ENCODE results near the gene ARID4B.

Gene ARID4B, protein sequence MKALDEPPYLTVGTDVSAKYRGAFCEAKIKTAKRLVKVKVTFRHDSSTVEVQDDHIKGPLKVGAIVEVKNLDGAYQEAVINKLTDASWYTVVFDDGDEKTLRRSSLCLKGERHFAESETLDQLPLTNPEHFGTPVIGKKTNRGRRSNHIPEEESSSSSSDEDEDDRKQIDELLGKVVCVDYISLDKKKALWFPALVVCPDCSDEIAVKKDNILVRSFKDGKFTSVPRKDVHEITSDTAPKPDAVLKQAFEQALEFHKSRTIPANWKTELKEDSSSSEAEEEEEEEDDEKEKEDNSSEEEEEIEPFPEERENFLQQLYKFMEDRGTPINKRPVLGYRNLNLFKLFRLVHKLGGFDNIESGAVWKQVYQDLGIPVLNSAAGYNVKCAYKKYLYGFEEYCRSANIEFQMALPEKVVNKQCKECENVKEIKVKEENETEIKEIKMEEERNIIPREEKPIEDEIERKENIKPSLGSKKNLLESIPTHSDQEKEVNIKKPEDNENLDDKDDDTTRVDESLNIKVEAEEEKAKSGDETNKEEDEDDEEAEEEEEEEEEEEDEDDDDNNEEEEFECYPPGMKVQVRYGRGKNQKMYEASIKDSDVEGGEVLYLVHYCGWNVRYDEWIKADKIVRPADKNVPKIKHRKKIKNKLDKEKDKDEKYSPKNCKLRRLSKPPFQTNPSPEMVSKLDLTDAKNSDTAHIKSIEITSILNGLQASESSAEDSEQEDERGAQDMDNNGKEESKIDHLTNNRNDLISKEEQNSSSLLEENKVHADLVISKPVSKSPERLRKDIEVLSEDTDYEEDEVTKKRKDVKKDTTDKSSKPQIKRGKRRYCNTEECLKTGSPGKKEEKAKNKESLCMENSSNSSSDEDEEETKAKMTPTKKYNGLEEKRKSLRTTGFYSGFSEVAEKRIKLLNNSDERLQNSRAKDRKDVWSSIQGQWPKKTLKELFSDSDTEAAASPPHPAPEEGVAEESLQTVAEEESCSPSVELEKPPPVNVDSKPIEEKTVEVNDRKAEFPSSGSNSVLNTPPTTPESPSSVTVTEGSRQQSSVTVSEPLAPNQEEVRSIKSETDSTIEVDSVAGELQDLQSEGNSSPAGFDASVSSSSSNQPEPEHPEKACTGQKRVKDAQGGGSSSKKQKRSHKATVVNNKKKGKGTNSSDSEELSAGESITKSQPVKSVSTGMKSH (N-terminal part only)

DNA sequence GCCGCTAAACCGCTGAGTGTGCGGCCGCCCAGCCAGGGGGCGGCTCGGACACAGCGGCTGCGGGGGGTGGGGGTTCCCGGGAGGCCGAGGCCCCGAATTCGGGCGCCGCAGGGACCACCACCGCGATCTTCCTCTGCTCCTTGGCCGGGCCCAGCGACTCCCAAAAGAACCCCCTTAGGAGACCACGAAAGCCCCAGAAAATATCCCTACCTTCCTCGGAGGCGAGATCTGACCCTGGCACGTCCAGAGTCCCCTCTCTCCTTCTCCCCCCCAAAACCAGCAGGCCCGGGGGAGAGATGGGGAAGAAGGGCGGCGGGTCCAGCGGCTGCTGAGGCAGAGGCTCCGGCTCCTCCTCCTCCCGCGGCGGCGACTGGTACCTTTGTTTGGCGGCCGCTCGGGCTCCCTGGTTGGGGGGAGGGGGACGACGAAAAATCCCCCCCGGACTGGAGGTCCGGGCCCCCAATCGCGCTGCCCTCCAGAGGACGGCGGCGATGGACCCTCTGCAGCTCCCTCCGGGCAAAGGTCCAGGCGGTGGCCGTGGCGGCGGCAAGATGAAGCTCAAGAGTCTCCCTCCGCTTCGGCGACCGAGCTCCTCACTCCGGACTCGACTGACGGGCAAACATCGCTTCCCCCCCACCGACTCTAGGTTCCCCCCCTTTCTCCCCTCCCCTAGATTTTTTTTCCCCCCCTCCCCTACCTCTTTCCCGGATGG, at the start of gene ARID4B:
Gene ARID4B (minus strand): TSS at position 621 of the 712 bp plus-strand sequence. CDS start 1,260 bp downstream, outside the sequence.
- TF ChIP-seq, protein P1, sequence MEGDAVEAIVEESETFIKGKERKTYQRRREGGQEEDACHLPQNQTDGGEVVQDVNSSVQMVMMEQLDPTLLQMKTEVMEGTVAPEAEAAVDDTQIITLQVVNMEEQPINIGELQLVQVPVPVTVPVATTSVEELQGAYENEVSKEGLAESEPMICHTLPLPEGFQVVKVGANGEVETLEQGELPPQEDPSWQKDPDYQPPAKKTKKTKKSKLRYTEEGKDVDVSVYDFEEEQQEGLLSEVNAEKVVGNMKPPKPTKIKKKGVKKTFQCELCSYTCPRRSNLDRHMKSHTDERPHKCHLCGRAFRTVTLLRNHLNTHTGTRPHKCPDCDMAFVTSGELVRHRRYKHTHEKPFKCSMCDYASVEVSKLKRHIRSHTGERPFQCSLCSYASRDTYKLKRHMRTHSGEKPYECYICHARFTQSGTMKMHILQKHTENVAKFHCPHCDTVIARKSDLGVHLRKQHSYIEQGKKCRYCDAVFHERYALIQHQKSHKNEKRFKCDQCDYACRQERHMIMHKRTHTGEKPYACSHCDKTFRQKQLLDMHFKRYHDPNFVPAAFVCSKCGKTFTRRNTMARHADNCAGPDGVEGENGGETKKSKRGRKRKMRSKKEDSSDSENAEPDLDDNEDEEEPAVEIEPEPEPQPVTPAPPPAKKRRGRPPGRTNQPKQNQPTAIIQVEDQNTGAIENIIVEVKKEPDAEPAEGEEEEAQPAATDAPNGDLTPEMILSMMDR (IDR thresholded peaks at IDR 0.05): no peak
- no peak for TF ChIP-seq ZFX (IDR thresholded peaks at IDR 0.05; ENCODE audit: borderline replicate concordance)
- H3K27ac ChIP-seq: peak within 1 kb of the TSS; percentile 97

DNA sequence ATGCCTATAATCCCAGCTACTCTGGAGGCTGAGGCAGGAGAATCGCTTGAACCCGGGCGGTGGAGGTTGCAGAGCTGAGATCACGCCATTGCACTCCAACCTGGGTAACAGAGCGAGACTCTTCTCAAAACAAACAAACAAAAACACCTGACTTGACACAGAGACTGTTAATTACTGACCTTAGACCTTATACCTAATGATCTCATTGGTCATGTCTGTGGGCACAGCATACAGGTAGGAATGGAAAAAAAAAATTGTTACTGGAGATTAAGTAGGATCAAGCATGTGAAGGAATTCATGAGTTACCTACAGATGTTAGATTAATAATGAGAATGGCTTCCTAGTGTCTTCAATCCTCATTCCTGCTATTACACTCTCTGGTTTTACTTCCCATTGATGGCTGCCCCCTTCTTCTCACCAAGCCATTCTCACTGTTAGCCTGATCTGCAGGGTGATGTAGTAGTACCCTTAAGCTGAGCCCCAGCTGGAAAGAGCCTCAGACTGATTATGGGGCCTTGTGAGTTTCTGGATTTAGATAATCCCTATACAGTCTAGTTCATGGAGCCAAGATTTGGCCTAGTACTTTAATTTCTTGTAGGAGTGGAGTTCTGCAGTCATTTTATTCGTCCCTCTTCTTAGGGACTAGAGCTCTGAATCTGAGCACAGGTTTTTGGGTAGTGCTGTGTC, 48.1 kb upstream of the ARID4B start:
- no peak overlapping the region for H3K27ac ChIP-seq
- no peak for TF ChIP-seq ZFX (IDR thresholded peaks at IDR 0.05; ENCODE audit: borderline replicate concordance)
- TF ChIP-seq, protein P1 (IDR thresholded peaks at IDR 0.05): no peak

DNA sequence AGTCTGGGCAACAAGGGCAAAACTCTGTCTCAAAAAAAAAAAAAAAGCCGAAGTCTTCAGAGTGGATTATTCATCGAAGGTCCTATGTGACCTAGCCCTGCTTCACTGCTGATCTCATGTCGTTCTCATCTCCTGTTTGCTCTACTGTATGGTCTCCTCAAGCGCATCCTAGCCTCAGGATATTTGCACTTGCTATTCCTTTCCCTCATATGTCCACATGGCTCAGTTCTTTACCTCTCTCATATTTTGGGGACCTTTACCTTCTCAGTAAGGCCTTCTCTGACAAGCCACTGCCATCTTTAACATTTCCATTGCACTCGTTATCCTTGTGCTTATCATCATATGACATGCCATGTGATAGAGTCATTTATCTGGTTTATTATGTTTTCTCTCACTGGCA, 41.8 kb upstream of the ARID4B start:
- no peak overlapping the region for H3K27ac ChIP-seq
- TF ChIP-seq ZFX (IDR thresholded peaks at IDR 0.05; ENCODE audit: borderline replicate concordance): no peak
- TF ChIP-seq, protein P1 (IDR thresholded peaks at IDR 0.05): no peak

DNA sequence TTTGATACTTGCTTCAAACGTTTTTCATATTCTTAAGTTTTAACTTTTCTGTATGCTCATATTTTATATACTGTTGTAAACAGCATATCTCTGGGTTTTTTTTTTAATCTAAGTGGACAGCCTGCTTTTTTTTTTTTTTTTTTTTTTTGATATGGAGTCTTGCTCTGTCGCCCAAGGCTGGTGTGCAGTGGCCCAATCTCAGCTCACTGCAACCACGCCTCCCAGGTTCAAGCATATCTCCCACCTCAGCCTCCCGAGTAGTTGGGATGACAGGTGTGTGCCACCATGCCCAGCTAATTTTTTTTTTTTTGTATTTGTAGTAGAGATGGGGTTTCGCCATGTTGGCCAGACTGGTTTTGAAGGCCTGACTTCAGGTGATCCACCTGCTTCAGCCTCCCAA, 40.4 kb upstream of the ARID4B start:
- H3K27ac ChIP-seq: peak overlapping the region; percentile 90
- TF ChIP-seq ZFX (IDR thresholded peaks at IDR 0.05; ENCODE audit: borderline replicate concordance): no peak
- TF ChIP-seq, protein P1 (IDR thresholded peaks at IDR 0.05): no peak

DNA sequence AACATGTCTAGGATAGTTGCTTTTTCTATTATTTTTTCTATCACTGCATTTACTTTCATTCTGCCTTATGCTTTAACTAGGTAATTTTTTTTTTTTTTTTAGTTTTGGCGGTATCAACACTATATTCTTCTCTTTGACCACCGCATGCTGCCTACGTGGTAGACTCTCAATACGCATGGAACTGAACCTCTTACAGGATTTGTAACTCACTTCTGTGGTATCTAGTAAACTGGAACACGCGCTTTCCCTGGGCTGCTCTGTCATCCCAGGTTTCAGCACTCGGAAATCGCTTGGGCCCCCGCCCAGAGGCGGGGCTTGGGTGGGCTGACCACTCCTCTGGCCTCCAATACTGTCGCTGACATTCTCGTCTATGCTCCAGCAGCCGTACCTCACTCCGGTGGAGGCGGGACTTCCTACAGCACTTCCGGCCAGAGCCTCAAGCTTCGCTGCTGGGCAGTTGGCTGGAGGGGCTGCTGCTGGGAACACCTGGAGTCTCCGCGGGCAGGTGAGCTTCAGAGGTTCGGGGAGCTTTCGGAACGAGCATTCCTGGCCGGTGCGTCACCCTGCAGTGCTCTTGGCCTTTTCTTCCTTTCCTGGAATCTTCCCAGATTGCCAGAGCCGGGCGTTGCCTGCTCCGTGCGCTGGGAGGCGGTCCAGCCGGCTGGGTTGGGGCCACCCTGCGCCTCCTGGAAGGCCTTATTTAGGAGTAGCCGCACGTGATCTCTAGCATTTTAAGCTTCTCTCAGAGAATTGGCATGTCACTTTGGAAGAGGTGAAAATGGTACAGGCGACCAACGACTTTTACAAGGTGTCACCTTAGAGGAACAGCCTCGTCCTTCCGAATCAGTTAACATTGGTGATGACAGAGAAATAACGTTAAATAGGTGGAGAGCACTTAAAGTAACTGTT, 39.3 kb upstream of the ARID4B start, which contains the start of gene TBCE:
Gene TBCE (plus strand): TSS at position 428 of the 909 bp plus-strand sequence. CDS start 12,623 bp downstream, outside the sequence.
- peak within 1 kb of the TSS; percentile 90 for H3K27ac ChIP-seq
- TF ChIP-seq, protein P1 (IDR thresholded peaks at IDR 0.05): 0 out of 2 replicates have a peak, but pooled peaks have one; percentile 22
- no peak for TF ChIP-seq ZFX (IDR thresholded peaks at IDR 0.05; ENCODE audit: borderline replicate concordance)
